Kidney (tissue), 11 donors: ENCODE measurements around the gene POLR2J3. TPM values are rescaled to one million over a fixed set of nuclear protein-coding genes. Genes with fewer than 3 reads are reported as not detected.
A peak's percentile ranks its signal among the peaks of the same experiment; 100 is the strongest.
"Not testable (repeated sequence)": the region's sequence is repeated elsewhere in the genome, so short reads cannot be mapped to it uniquely, and the experiment has no call there.

ENCODE experiments used
- DNase-seq, 5 donors: peaks; one replicate each; pipeline ENCODE4 v3.0.0-alpha.2; 2013 to 2020
- FAIRE-seq: peaks from 2 replicates; lab custom pipeline; 2012; peaks lifted over from hg19 to GRCh38; lab: Jason Lieb, UNC
- H3K27ac ChIP-seq, 2 donors: one replicate each; pipeline ENCODE4 v1.7.0; 2013; ENCODE audit warnings: low read depth in 2 of 2, low read length in 2 of 2, inconsistent platforms in 1 of 2
- H3K27me3 ChIP-seq: one replicate; pipeline ENCODE4 v1.7.1; 2013; ENCODE audit warnings: low read length, inconsistent platforms; ENCODE audit not compliant: control insufficient read depth, insufficient read depth
- H3K36me3 ChIP-seq, 3 donors: one replicate each; pipeline versions ENCODE4 v1.7.0 to v1.7.1; 2013; ENCODE audit warnings: low read length in 3 of 3, control low read depth in 1 of 3, inconsistent platforms in 1 of 3; ENCODE audit not compliant: insufficient read depth in 3 of 3, control insufficient read depth in 2 of 3
- H3K4me1 ChIP-seq, 3 donors: one replicate each; pipeline versions ENCODE4 v1.7.0 to v1.7.1; 2013; ENCODE audit warnings: low read length in 3 of 3, inconsistent platforms in 1 of 3, low read depth in 1 of 3; ENCODE audit not compliant: control insufficient read depth in 2 of 3, insufficient read depth in 2 of 3
- H3K4me3 ChIP-seq, 3 donors: one replicate each; pipeline versions ENCODE4 v1.7.0 to v1.8.1; 2013; ENCODE audit warnings: low read length in 3 of 3, control low read depth in 1 of 3, inconsistent platforms in 1 of 3
- H3K9ac ChIP-seq, 3 donors: one replicate each; pipeline versions ENCODE4 v1.7.0 to v1.7.1; 2013; ENCODE audit warnings: low read length in 3 of 3, control low read depth in 1 of 3, inconsistent platforms in 1 of 3
- H3K9me3 ChIP-seq, 3 donors: one replicate each; pipeline versions ENCODE4 v1.7.0 to v1.7.1; 2013; ENCODE audit warnings: low read length in 3 of 3, control low read depth in 1 of 3, inconsistent platforms in 1 of 3; ENCODE audit not compliant: control insufficient read depth in 2 of 3, insufficient read depth in 1 of 3
- intact Hi-C: fragments of 100-400 bp; cut with DNase I; formaldehyde crosslinking; loops from one replicate; pipeline ENCODE4 v1.11.1; 2022
- polyA plus RNA-seq: library from polyadenylated mRNA; stranded (reverse); fragments of 350-450 nt; fragmentation: Illumina TruSeq; extraction: RNeasy Lipid Tissue Mini Kit (QIAGEN cat#74804); gene quantifications from one replicate; pipeline ENCODE4 v1.2.3, GENCODE V29; 2014; ENCODE audit warnings: low read depth, low replicate concordance; ENCODE audit not compliant: insufficient read depth
- total RNA-seq: library from RNA; stranded (reverse); fragmentation: NEBNext Ultra II Directional; extraction: Animal tissue kit (Norgen Biotek cat#: 25700); gene quantifications from one replicate; pipeline ENCODE4 v1.2.1, GENCODE V29; 2021
- donor health status: control.
- donor health status: control.
- donor health status: DM: yes; HTN: yes; CAD: no.
- donor health status: Normal renal cell carcinoma (clear cell type).

Gene POLR2J3
- total and polyA plus RNA-seq, 2 donors from 2014 or later = 48.0 to 70.8 TPM

DNA sequence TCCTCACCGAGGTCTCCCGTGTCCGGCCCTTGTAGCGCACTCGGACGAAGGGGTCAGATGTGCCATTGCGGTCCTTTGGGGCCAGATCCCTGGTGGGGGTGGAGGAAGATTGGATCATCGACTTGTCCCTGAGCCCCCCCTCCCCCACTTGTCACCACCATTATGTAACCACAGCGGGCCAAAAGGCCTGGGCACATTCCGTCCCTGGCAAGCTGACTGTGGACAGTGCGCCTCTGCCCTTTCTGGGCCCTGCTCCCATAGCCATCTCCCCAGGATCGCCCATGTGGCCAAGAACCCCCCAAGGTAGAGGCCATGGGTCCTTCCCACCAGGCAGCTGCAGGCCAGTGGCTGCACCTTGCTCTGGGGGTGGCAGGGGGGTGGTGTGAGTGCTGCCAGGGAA, 29.9 kb upstream of the POLR2J3 start:
- H3K4me3 ChIP-seq, H3K36me3 ChIP-seq, FAIRE-seq, H3K9me3 ChIP-seq, H3K27me3 ChIP-seq, H3K9ac ChIP-seq, H3K27ac ChIP-seq, intact Hi-C loops, H3K4me1 ChIP-seq, DNase-seq: not testable (repeated sequence)

DNA sequence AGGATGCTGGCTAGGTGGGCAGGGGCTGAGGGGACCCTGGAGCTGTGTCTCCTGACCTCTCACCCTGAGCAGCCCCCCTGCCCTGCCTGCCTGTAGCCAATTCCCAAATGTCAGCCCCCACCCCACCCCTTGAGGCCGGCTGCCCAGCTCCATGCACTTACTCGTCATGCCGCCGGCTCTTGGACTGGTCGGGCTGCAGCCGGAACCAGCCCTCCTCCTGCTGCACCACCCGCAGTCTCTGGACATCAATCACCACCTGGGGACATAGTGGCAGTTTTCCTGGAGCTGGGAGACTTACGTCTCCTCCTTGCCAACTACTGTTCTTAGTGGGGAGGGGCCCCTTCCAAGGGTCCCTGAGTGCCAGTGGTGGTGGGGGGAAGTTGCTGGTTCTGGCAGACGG, 27.3 kb upstream of the POLR2J3 start:
- intact Hi-C loops, H3K4me3 ChIP-seq, H3K9me3 ChIP-seq, H3K27ac ChIP-seq, FAIRE-seq, H3K9ac ChIP-seq, H3K4me1 ChIP-seq, H3K36me3 ChIP-seq, H3K27me3 ChIP-seq, DNase-seq: not testable (repeated sequence)

DNA sequence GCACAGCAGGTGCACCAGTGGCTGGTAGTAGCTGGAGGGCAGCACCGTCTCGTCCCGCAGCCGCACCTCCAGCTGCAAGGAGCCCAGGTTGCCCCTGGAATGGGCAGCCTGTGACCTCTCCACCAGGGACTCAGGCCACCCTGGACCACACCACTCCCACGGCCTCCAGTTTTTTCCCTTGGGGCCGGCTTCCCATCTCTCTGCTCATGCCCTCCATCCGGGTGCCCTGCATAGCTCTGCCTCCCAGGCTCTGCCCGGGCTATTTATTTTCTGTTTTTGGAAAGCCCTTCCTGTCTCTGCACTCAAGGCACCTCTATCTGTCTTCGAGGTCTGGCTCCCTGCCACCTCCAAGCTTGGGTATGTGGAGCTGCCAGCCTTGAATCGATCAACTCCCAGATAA, 23.7 kb upstream of the POLR2J3 start:
- H3K27ac ChIP-seq, H3K36me3 ChIP-seq, H3K27me3 ChIP-seq, H3K4me1 ChIP-seq, H3K9ac ChIP-seq, H3K4me3 ChIP-seq, FAIRE-seq, H3K9me3 ChIP-seq, intact Hi-C loops: not testable (repeated sequence)
- DNase-seq = peak in 1 of 5 donors; percentile 22

DNA sequence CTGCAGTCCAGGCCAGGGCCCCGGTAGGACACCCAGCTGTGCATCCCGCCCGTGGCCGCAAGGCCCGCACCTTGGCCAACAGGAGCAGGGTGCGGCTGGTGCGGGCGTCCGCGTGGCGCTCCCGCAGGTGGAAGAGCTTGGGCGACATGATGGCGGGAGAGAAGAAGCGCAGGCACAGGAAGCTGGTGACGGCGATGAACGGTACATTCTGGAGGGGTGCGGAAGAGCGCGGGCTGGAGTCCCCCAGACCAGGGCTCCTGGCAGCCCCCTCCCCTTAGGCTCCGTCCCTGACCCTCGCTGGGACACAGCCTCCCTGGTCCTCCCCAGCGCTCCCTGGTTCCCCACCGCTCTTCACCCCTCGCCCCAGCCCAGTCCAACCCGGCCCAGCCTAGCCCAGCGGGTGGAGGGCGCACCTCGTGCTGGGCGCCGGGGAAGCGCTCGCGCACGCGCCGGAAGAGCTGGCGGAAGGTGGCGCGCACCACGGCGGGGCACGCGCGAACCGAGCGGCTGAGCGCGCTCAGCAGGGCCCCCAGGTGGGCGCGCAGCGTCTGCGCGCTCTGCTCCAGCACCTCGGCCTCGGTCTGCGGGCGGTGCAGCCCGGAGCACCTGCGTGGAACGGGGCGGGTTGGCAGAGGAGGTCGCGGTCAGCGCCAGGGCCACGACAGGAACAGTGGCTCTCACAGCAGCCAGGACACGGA, 21.4 kb upstream of the POLR2J3 start:
- H3K36me3 ChIP-seq, H3K27ac ChIP-seq, H3K27me3 ChIP-seq, H3K9me3 ChIP-seq, DNase-seq, intact Hi-C loops, H3K9ac ChIP-seq, H3K4me1 ChIP-seq, H3K4me3 ChIP-seq, FAIRE-seq: not testable (repeated sequence)

DNA sequence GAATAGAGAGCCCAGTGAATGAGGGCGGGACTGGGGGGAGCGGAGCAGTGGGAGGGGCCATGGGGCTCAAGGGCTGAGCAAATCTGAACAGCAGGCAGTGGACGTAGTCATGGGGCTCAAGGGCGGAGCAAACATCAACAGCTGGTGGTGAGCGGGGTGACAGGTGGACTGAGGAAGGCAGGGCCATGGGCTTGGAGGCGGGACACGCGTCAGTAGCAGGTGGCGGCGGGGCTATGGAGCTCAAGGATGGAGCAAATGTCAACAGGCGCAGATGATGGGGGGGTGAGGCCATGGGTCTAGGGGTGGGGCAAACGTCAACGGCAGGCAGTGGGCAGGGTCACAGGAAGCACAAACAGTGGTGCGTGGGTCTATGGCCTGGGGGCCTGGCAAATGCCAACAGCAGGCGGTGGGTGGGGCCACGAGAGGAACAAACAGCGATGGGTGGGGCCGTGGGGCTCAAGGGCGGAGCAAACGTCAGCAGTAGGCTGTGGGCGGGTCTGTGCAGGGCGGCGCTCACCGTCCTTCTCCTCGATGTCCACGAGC, 20.2 kb upstream of the POLR2J3 start:
- H3K4me3 ChIP-seq, H3K9me3 ChIP-seq, H3K27me3 ChIP-seq, H3K4me1 ChIP-seq, H3K36me3 ChIP-seq, H3K9ac ChIP-seq, intact Hi-C loops, H3K27ac ChIP-seq, FAIRE-seq: not testable (repeated sequence)
- DNase-seq = peak in 1 of 5 donors; percentile 89

DNA sequence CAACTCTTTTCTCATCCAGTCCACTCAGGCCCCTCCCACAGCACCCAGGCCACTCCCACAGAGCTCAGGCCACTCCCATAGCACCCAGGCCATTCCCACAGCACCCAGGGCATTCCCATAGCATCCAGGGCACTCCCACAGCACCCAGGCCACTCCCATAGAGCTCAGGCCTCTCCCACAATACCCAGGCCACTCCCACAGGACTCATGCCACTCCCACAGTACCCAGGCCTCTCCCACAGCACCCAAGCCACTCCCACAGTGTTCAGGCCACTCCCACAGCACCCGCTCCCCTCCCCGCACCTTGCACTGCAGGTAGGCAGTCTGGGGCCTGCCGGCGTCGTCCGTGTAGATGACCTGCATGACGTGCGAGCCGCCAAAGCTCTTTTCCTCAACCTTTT, 17.5 kb upstream of the POLR2J3 start:
- H3K9ac ChIP-seq, intact Hi-C loops, H3K36me3 ChIP-seq, H3K4me1 ChIP-seq, H3K9me3 ChIP-seq, DNase-seq, FAIRE-seq, H3K27ac ChIP-seq, H3K4me3 ChIP-seq, H3K27me3 ChIP-seq: not testable (repeated sequence)

DNA sequence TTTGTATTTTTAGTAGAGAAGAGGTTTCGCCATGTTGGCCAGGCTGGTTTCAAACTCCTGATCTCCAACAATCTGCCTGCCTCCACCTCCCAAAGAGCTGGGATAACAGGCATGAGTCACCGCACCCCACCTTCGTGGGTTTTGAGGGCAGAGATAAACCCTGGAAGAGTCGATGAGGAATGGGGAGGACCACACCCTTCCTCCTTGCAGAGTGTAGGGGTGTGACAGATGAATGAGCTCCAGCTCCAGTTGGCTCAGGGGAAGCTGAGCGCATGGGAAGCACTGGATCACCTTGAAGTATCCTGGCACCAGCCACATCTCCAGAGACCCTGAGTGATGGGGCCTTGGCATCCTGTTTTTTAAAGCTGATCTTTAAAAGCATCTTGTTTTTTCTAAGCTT, 11.1 kb upstream of the POLR2J3 start:
- H3K27me3 ChIP-seq, DNase-seq, H3K4me1 ChIP-seq, H3K4me3 ChIP-seq, H3K36me3 ChIP-seq, H3K27ac ChIP-seq, H3K9ac ChIP-seq, intact Hi-C loops, H3K9me3 ChIP-seq, FAIRE-seq: not testable (repeated sequence)

DNA sequence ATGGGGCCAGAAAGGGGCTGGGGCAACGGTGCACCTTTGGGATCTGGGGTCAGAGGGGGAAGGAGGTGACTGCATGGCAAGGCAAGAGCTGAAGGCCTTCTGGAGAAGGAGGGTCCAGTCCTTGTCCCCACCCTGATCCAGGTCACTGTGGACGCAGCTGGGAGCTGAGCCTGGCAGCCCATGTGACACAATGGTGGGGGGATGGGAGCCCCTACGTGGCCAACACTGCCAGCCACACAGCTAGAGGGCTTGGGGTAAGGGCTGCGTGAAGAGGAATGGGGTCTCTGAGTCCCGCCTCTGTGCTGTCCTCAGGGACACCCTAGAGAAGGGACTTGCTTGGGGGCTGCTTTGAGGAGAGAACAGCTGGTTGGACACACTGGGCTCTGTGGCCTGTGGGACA, 9.3 kb upstream of the POLR2J3 start:
- H3K4me3 ChIP-seq, H3K9me3 ChIP-seq, FAIRE-seq, H3K9ac ChIP-seq, H3K27ac ChIP-seq, H3K4me1 ChIP-seq, H3K27me3 ChIP-seq, H3K36me3 ChIP-seq, DNase-seq, intact Hi-C loops: not testable (repeated sequence)
